Islet precursor cell (in vitro differentiated cells): ENCODE measurements around the gene ACTL6B.

ENCODE experiments used
- DNase-seq: peaks from one replicate; pipeline ENCODE4 v3.0.0-alpha.2; 2018

ACTL6B gene

GRCh38 chr7:100599911-100600729 lies 56.1 kb downstream of the ACTL6B start:
- no peak for DNase-seq

DNA sequence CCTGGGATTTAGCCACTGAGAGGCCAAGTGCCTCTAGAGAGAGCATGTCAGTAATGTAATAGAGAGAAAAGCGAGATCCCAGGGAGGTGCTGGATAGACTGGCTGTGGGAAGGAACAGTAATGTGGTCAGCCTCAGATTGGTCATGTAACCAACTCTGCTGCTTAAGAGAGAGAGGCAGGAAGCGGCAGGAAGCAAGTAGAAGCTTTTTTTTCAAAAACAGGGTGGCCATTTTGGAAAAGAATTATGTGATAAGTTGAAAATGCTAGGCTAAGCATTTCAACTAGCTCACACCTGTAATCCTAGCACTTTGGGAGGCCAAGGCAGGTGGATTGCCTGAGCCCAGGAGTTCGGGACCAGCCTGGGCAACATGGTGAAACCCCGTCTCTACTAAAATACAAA lies 57.8 kb downstream of the ACTL6B start:
- no peak for DNase-seq

- DNase-seq: no peak
These were observed 61.1 kb downstream of the ACTL6B start for GRCh38 chr7:100595188-100595587.
